ENCODE results near the gene ANKS6.
"Not testable (repeated sequence)": the region's sequence is repeated elsewhere in the genome, so short reads cannot be mapped to it uniquely, and the experiment has no call there.

ANKS6 gene

DNA sequence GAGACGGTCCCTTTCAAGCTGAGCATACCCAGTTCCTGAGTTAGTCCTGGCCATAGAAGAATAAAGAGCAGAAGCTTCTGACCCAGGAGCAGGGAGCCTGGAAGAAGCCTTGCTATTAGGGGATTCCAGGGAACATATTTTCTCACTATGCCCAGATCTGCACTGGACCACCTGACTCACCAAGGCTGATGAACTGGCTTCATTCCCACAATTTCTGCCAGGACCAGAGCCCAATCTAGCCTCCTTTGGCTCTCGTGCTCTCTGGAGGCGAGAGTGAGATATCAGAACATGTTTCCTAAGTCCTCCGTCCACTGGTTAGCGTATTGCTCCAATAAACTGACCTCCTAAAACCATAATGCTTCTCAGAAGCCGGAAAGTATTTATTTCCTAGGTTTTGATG, 97.5 kb downstream of the ANKS6 start:
- DNase-seq = no peak

DNA sequence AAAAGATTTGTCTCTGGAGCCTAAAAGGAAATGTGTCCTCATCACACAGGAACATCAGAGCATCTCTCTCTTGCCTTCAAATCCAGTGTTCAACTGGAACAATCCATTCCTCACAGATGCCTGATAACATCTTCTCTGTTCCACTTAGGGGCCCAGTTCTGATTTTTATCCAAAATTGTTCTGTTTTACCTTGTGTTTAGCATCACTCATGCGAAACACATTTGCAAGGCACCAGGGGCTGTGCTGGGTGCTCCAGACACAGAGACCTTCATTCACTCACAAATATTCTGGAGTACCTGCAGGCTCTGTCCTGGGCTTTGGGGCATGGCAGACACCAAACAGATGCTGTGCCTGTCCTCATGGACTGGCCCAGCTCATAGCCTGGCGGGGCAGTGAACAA, 101.4 kb downstream of the ANKS6 start:
- DNase-seq = no peak

DNA sequence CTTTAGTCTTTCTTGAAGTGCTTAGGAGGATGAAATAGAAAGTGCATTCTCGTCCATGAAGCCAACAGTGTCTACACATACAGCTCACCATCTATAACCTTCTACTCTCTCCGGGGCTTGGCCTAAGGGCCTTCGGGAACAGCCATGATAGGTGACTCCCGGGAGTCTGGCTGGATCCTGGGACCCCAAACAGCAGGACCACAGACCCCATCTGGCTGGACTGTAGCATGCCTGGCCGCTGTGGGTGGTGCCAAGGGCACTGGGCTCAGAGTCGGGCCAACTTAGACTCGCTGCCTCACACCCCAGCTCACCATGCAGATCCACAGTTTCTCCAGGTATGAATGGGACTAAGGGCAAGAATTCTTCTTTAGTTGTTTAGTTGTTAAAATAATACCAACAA, 104.0 kb downstream of the ANKS6 start:
- no peak for DNase-seq

DNA sequence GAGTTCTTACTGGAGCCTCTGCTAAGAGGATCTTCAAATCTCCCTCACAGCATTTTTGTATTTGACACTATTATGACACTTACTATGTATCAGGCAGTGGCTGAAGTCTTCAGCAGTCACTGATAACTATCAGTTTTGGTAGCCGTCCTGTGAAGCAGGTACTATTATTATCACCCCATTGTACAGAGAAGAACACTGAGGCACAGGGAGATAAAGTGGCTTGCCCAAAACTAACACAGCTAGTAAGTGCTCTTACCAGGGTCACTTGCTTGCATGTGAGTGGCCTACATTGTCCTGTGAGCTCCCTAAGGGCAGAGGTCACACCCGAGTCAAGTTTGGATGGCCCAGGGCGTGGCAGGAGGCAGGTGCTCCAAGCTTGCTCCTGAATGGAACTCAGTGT, 104.5 kb downstream of the ANKS6 start:
- DNase-seq = no peak

DNA sequence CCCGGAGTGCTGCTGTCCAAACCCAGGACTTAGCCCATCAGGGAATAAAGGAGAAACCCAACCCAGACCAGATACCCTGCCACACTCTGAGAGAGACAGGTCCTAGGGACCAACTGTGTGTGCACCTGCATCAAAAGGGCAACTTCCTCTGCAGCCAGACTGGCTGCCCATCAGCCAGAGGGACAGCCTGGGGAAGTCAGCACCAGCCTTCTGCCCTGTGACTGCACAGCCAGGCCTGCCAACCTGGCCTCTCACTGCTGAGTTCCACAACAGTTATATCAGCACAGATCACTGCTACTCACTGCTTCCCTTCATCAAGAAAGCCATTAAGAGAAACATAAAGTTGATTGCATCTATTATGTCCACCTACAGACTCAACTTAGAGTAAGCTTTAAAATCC, 105.7 kb downstream of the ANKS6 start:
- DNase-seq = no peak

DNA sequence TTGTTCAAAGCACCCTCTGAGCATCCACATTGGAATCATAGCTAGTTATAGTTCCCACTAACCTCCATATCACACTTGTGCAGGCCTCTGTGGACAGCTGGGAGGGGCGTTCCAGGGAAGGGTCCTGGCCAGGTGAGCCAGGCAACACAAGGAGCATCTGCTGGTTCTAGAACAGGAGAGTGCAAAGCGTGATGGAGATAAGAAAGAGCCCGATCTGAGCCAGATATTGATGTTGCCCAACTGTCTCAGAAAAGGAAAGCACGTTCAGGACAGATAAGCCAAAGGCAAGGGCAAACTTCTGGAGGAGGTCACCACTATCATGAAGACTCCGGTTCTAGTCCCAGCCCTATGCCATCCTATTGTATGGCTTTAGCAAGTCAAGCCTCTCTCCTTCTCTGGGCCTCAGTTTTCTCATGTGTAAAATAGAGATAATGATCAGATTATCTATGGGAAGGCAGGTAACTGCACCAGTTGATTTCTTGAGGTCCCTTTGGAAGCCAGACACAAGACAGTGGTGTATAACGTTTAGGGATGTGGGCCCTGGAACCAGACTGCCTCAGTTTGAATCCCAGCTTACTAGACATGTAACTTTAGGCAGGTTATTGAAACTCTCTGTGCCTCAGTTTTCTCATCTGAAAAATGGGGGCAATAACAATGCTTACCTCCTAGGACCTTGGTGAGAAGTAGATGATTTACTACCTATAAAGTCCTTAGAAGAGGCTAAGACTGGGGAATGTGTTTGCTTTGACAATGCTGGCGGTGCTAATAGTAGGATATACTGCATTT, 107.5 kb downstream of the ANKS6 start:
- DNase-seq = no peak

DNA sequence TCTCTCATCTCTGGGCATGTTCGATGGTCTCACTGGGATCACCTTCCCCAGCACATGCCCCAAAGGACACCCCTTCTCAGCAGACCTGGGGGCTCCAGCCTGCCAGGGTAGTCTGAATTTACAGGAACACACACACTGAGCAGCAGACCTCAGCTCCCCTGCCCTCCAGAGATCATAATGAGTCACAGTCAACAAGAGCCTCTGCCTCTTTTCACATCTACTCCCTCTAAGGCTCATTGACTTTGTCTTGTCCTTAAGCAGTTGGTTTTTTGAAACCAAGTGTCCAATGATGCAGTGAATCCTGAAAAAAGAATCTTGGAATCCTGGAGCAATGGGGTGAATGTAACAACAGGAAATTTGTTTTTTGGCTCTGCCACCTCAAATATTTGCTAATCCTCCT, 108.4 kb downstream of the ANKS6 start:
- no peak for DNase-seq

DNA sequence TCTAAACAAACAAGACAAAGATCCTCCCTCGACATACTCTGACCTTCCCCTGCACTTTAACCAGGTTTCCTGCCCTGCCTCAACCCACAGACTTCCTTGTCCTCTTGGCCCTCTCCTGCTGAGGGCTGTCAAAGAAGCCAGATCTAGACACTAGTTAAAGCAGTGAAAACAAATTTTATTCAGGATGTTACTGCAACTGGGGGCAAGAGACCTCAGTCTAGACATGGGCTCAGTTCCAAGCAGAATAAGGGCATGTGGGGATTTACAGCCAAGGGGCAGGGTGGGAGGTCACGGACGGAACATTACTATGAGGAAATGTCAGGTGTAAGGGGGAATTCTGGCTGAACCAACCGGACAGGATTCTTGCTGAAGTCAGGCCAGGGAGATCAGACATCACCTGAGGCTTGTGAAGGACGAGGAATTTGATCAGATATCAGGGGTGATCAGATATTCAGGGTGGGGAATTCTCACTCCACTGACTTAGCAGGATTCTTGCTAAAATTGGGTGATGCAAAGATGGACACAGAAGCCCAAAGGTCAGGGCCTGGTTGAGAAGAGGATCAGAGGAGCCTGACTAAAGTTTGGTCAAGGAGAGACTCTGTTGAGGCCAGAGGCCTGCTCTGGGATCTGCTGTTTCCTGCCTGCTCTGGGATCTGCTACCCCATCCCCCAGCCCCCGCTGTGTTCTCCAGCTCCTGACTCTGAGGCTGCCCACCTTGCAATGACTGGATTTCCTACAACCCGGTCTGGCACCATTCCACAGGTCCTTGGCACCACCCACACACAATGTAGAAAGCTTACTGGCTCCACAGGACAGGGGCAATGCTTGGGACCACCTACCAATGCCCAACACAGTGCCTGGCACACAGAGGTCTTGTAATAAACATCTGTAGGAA, 109.1 kb downstream of the ANKS6 start:
- DNase-seq = no peak

DNA sequence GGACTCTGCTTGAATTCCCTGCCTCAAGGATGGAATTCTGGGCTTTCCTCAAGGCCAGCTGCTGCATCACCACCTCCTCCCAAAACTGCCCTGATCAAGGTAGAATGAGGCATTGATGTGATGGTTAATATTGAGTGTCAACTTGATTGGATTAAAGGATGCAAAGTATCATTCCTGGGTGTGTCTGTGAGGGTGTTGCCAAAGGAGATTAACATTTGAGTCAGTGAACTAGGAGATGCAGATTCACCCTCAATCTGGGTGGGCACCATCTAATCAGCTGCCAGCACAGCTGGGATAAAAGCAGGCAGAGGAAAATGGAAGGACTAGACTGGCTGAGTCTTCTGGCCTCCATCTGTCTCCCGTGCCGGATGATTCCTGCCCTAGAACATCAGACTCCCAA, 111.5 kb downstream of the ANKS6 start:
- DNase-seq = not testable (repeated sequence)
